Measurements from ENCODE around the gene PER3. TPM values are rescaled to one million over a fixed set of nuclear protein-coding genes. Genes with fewer than 3 reads are reported as not detected.

The PER3 gene
- total and polyA plus RNA-seq, 3 donors from 2014 or later: 15.4 to 40.8 (median 32.7) TPM

GRCh38 chr1:7778133-7778628 lies 5.9 kb upstream of the PER3 start:
- H3K36me3 ChIP-seq (ENCODE audit: low read depth, missing control alignments): no peaks in the 10 kb centered on the region
- WGBS, 2 donors: 88 to 94% methylated on average over 4 of the region's 4 CpGs
- H3K4me1 ChIP-seq: peaks cover 6% of the 10 kb centered on the region
- no peaks in the 10 kb centered on the region for H3K9me3 ChIP-seq
- H3K4me3 ChIP-seq: no peak overlapping the region
- no peak for DNase-seq
- intact Hi-C loops (cut with DNase I; ENCODE audit: low total_unique reads): no loop called here
- TF ChIP-seq POLR2A (IDR thresholded peaks at IDR 0.05): no peak
- TF ChIP-seq CTCF (IDR thresholded peaks at IDR 0.05): no peak
- no peaks in the 10 kb centered on the region for H3K27me3 ChIP-seq
- H3K27ac ChIP-seq: no peak overlapping the region

- Histone ChIP-seq H3K4me3 (no peak overlapping the region), H3K4me1 (peaks cover 14% of the 10 kb centered on the region), H3K27me3 (no peaks in the 10 kb centered on the region), H3K27ac (no peak overlapping the region), H3K36me3 (ENCODE audit: low read depth, missing control alignments) (no peaks in the 10 kb centered on the region), H3K9me3 (no peaks in the 10 kb centered on the region)
- no peak for DNase-seq
- 84 to 85% methylated on average over 9 of the region's 9 CpGs for WGBS, 2 donors
- intact Hi-C loops (cut with DNase I; ENCODE audit: low total_unique reads): no loop called here
- TF ChIP-seq CTCF (IDR thresholded peaks at IDR 0.05): no peak
- TF ChIP-seq POLR2A (IDR thresholded peaks at IDR 0.05): no peak
Measured at GRCh38 chr1:7780976-7781375, 3.1 kb upstream of the PER3 start.

- Histone ChIP-seq H3K27ac (no peak overlapping the region), H3K4me1 (peaks cover 14% of the 10 kb centered on the region), H3K36me3 (ENCODE audit: low read depth, missing control alignments) (no peaks in the 10 kb centered on the region), H3K27me3 (no peaks in the 10 kb centered on the region), H3K4me3 (no peak overlapping the region), H3K9me3 (no peaks in the 10 kb centered on the region)
- intact Hi-C loops (cut with DNase I; ENCODE audit: low total_unique reads): no loop called here
- no peak for TF ChIP-seq CTCF (IDR thresholded peaks at IDR 0.05)
- TF ChIP-seq POLR2A (IDR thresholded peaks at IDR 0.05): no peak
- 53 to 67% methylated on average over 7 of the region's 7 CpGs for WGBS, 2 donors
- DNase-seq: no peak
Measured at GRCh38 chr1:7781501-7781900, 2.6 kb upstream of the PER3 start.

- Histone ChIP-seq H3K27me3 (no peaks in the 10 kb centered on the region), H3K4me1 (peaks cover 14% of the 10 kb centered on the region), H3K27ac (peak overlapping the region; percentile 91 to 97), H3K9me3 (no peaks in the 10 kb centered on the region), H3K4me3 (no peak overlapping the region), H3K36me3 (ENCODE audit: low read depth, missing control alignments) (no peaks in the 10 kb centered on the region)
- TF ChIP-seq CTCF (IDR thresholded peaks at IDR 0.05) (no peak), POLR2A (IDR thresholded peaks at IDR 0.05) (no peak)
- intact Hi-C loops (cut with DNase I; ENCODE audit: low total_unique reads): no loop called here
- no peak for DNase-seq
- 73 to 75% methylated on average over 16 of the region's 16 CpGs for WGBS, 2 donors
Measured at GRCh38 chr1:7781923-7782495, 2.1 kb upstream of the PER3 start.

- intact Hi-C loops (cut with DNase I; ENCODE audit: low total_unique reads): no loop called here
- H3K27me3 ChIP-seq: no peaks in the 10 kb centered on the region
- peak; percentile 63 for DNase-seq
- H3K9me3 ChIP-seq: no peaks in the 10 kb centered on the region
- H3K36me3 ChIP-seq (ENCODE audit: low read depth, missing control alignments): no peaks in the 10 kb centered on the region
- peak overlapping the region; percentile 66 to 72 for H3K4me3 ChIP-seq
- H3K27ac ChIP-seq: peak overlapping the region; percentile 91 to 97
- WGBS, 2 donors: 0 to 2% methylated on average over 22 to 34 of the region's 34 CpGs
- no peak for TF ChIP-seq CTCF (IDR thresholded peaks at IDR 0.05)
- TF ChIP-seq POLR2A (IDR thresholded peaks at IDR 0.05): no peak
- peaks cover 14% of the 10 kb centered on the region for H3K4me1 ChIP-seq
Measured at GRCh38 chr1:7783178-7783711, 846 bp upstream of the PER3 start.
